Mucosa of rectum (tissue), 2 donors: ENCODE data around the gene CCIN.
A peak's percentile ranks its signal among the peaks of the same experiment; 100 is the strongest.
"Not testable (repeated sequence)": the region's sequence is repeated elsewhere in the genome, so short reads cannot be mapped to it uniquely, and the experiment has no call there.

ENCODE experiments used
- H3K27ac ChIP-seq, 2 donors: one replicate each; pipeline ENCODE4 v1.7.0; 2013; ENCODE audit warnings: inconsistent platforms in 2 of 2, low read depth in 2 of 2, low read length in 2 of 2
- H3K27me3 ChIP-seq, 2 donors: one replicate each; pipeline ENCODE4 v1.7.0; 2013; ENCODE audit warnings: low read length in 2 of 2; ENCODE audit not compliant: control insufficient read depth in 2 of 2, insufficient read depth in 2 of 2
- H3K36me3 ChIP-seq, 2 donors: one replicate each; pipeline ENCODE4 v1.7.0; 2013; ENCODE audit warnings: low read length in 2 of 2; ENCODE audit not compliant: control insufficient read depth in 2 of 2, insufficient read depth in 2 of 2
- H3K4me1 ChIP-seq, 2 donors: one replicate each; pipeline ENCODE4 v1.7.0; 2013; ENCODE audit warnings: low read length in 2 of 2, mild to moderate bottlenecking in 1 of 2; ENCODE audit not compliant: control insufficient read depth in 2 of 2, insufficient read depth in 2 of 2
- H3K4me3 ChIP-seq, 2 donors: one replicate each; pipeline ENCODE4 v1.7.0; 2013; ENCODE audit warnings: low read length in 2 of 2
- H3K9ac ChIP-seq, 2 donors: one replicate each; pipeline ENCODE4 v1.7.0; 2013; ENCODE audit warnings: low read length in 2 of 2, low read depth in 1 of 2, mild to moderate bottlenecking in 1 of 2
- H3K9me3 ChIP-seq, 2 donors: one replicate each; pipeline ENCODE4 v1.7.0; 2013; ENCODE audit warnings: low read length in 2 of 2; ENCODE audit not compliant: control insufficient read depth in 2 of 2
- donor health status: healthy.
- donor health status: Normal muscosa, but diverticular disease.

Gene CCIN

GRCh38 chr9:36131666-36132065 is 37.5 kb upstream of the CCIN start:
- H3K27ac ChIP-seq, H3K9ac ChIP-seq, H3K27me3 ChIP-seq, H3K9me3 ChIP-seq, H3K4me3 ChIP-seq, H3K36me3 ChIP-seq: not testable (repeated sequence)
- peaks cover 15 to 19% of the 10 kb centered on the region in 2 donors for H3K4me1 ChIP-seq

GRCh38 chr9:36132086-36132485 is 37.1 kb upstream of the CCIN start:
- no peak overlapping the region for H3K9ac ChIP-seq
- no peaks in the 10 kb centered on the region for H3K27me3 ChIP-seq
- no peak overlapping the region for H3K4me3 ChIP-seq
- H3K27ac ChIP-seq, result no peak overlapping the region
- H3K36me3 ChIP-seq, result no peaks in the 10 kb centered on the region
- H3K4me1 ChIP-seq, result peaks cover 13 to 16% of the 10 kb centered on the region in 2 donors
- no peaks in the 10 kb centered on the region for H3K9me3 ChIP-seq

- peaks cover 0 to 2% of the 10 kb centered on the region in 2 donors for H3K27me3 ChIP-seq
Observed at GRCh38 chr9:36134761-36135505, 34.3 kb upstream of the CCIN start.

GRCh38 chr9:36135741-36136271 is 33.4 kb upstream of the CCIN start:
- no peaks in the 10 kb centered on the region for H3K9me3 ChIP-seq
- peak overlapping the region; percentile 47 to 89 for H3K9ac ChIP-seq
- peaks cover 23 to 28% of the 10 kb centered on the region in 2 donors for H3K4me1 ChIP-seq
- H3K27ac ChIP-seq, result peak overlapping the region in 1 of 2 donors; percentile 76
- H3K27me3 ChIP-seq, result peaks cover 0 to 2% of the 10 kb centered on the region in 2 donors
- H3K4me3 ChIP-seq, result peak overlapping the region; percentile 77 to 85
- H3K36me3 ChIP-seq, result no peaks in the 10 kb centered on the region

More at GRCh38 chr9:36134761-36135505, 34.3 kb upstream of the CCIN start:
- Histone ChIP-seq H3K4me3 (no peak overlapping the region), H3K27ac (no peak overlapping the region), H3K4me1 (peaks cover 20 to 21% of the 10 kb centered on the region in 2 donors), H3K9ac (no peak overlapping the region), H3K9me3 (no peaks in the 10 kb centered on the region), H3K36me3 (no peaks in the 10 kb centered on the region)

GRCh38 chr9:36136272-36136893 is 32.8 kb upstream of the CCIN start, which contains the start of gene GLIPR2:
TSS of gene GLIPR2 (plus strand) at chr9:36136733. CDS start at chr9:36136779, 46 bp downstream.
- H3K36me3 ChIP-seq, result no peaks in the 10 kb centered on the region
- peak within 1 kb of the TSS; percentile 77 to 89 for H3K9ac ChIP-seq
- H3K27ac ChIP-seq, result peak within 1 kb of the TSS; percentile 59 to 76
- no peaks in the 10 kb centered on the region for H3K9me3 ChIP-seq
- H3K27me3 ChIP-seq, result peaks cover 0 to 2% of the 10 kb centered on the region in 2 donors
- peaks cover 29 to 31% of the 10 kb centered on the region in 2 donors for H3K4me1 ChIP-seq
- H3K4me3 ChIP-seq, result peak within 1 kb of the TSS; percentile 77 to 85

- Histone ChIP-seq H3K9me3 (no peaks in the 10 kb centered on the region), H3K4me3 (peak overlapping the region; percentile 77 to 85), H3K27ac (peak overlapping the region; percentile 59 to 76), H3K27me3 (peaks cover 0 to 2% of the 10 kb centered on the region in 2 donors), H3K4me1 (peaks cover 34 to 37% of the 10 kb centered on the region in 2 donors), H3K9ac (peak overlapping the region; percentile 77 to 89), H3K36me3 (no peaks in the 10 kb centered on the region)
Observed at GRCh38 chr9:36136894-36137391, 32.2 kb upstream of the CCIN start.

- Histone ChIP-seq H3K4me1 (peaks cover 40 to 43% of the 10 kb centered on the region in 2 donors), H3K27me3 (peaks cover 0 to 2% of the 10 kb centered on the region in 2 donors), H3K9me3 (no peaks in the 10 kb centered on the region), H3K27ac (peak overlapping the region; percentile 29 to 76), H3K36me3 (no peaks in the 10 kb centered on the region), H3K4me3 (peak overlapping the region; percentile 77 to 85), H3K9ac (peak overlapping the region; percentile 77 to 89)
Observed at GRCh38 chr9:36137392-36138004, 31.7 kb upstream of the CCIN start.

GRCh38 chr9:36138496-36138895 is 30.7 kb upstream of the CCIN start:
- Histone ChIP-seq H3K4me1 (peaks cover 47 to 51% of the 10 kb centered on the region in 2 donors), H3K27me3 (peaks cover 0 to 2% of the 10 kb centered on the region in 2 donors), H3K9me3 (no peaks in the 10 kb centered on the region), H3K9ac (no peak overlapping the region), H3K27ac (no peak overlapping the region), H3K4me3 (no peak overlapping the region), H3K36me3 (no peaks in the 10 kb centered on the region)

- Histone ChIP-seq H3K9ac (no peak overlapping the region), H3K4me3 (no peak overlapping the region), H3K27me3 (peaks cover 0 to 2% of the 10 kb centered on the region in 2 donors), H3K27ac (no peak overlapping the region), H3K9me3 (no peaks in the 10 kb centered on the region), H3K36me3 (no peaks in the 10 kb centered on the region), H3K4me1 (peaks cover 47 to 55% of the 10 kb centered on the region in 2 donors)
Observed at GRCh38 chr9:36138901-36139300, 30.3 kb upstream of the CCIN start.
